HEK293 (cell line): Measurements from ENCODE around the gene ASB10.
A peak's percentile ranks its signal among the peaks of the same experiment; 100 is the strongest.

ENCODE experiments used
- CTCF ChIA-PET: fragments of 350-600 bp; formaldehyde crosslinking; extraction: SDS; loops from one replicate; lab custom pipeline; 2021; ENCODE audit warnings: antibody characterized with exemption; lab: Yijun Ruan, JAX
- POLR2A ChIA-PET: fragments of 300-600 bp; formaldehyde crosslinking; extraction: SDS; loops from one replicate; lab custom pipeline; 2020; ENCODE audit warnings: antibody characterized with exemption, inconsistent platforms; lab: Yijun Ruan, JAX
- H3K27ac ChIP-seq: fragments of 200-500 bp; sonication (Bioruptor generic); 2 replicates; pipeline ENCODE4 v1.5.1; 2014; ENCODE audit warnings: low read depth, low read length, control low read depth, inconsistent platforms; ENCODE audit errors: extremely low read depth
- H3K36me3 ChIP-seq, 2 experiments: fragments of 200-500 bp in 1 of 2; sonication (Bioruptor generic) in 1 of 2; 1 replicate in 1 of 2; 2 replicates in 1 of 2; pipeline ENCODE4 v1.5.1; 2014 to 2017; ENCODE audit warnings: inconsistent platforms in 2 of 2, low read length in 2 of 2; ENCODE audit not compliant: control insufficient read depth in 2 of 2, insufficient read depth in 1 of 2
- H3K4me1 ChIP-seq: fragments of 200-500 bp; sonication (Bioruptor generic); 2 replicates; pipeline ENCODE4 v1.5.1; 2014; ENCODE audit warnings: mild to moderate bottlenecking, low read length, inconsistent platforms; ENCODE audit not compliant: control insufficient read depth, insufficient read depth
- H3K4me3 ChIP-seq: 2 replicates; pipeline ENCODE4 v1.5.1; 2011; ENCODE audit warnings: low read depth, mild to moderate bottlenecking, control low read depth, low read length, moderate library complexity
- H3K9me3 ChIP-seq: fragments of 200-500 bp; sonication (Bioruptor generic); 2 replicates; pipeline ENCODE4 v1.5.1; 2014; ENCODE audit warnings: low read depth, low read length, inconsistent platforms; ENCODE audit not compliant: control insufficient read depth, insufficient read depth
- BCL11A ChIP-seq: fragments of 450-650 bp; formaldehyde crosslinking; IDR thresholded peaks from 2 replicates; pipeline ENCODE4 v1.5.1; 2016; ENCODE audit warnings: low read depth, missing biosample characterization, missing genetic modification characterization
- HIC1 ChIP-seq: fragments of 450-650 bp; formaldehyde crosslinking; IDR thresholded peaks from 2 replicates; pipeline ENCODE4 v1.5.1; 2016; ENCODE audit warnings: missing biosample characterization, missing genetic modification characterization
- KLF10 ChIP-seq: fragments of 450-650 bp; IDR thresholded peaks from 2 replicates; pipeline ENCODE4 v1.5.1; 2018; ENCODE audit warnings: missing biosample characterization, mild to moderate bottlenecking, missing genetic modification characterization
- PRDM1 ChIP-seq: fragments of 450-650 bp; formaldehyde crosslinking; IDR thresholded peaks from 2 replicates; pipeline ENCODE4; 2016; ENCODE audit warnings: missing biosample characterization, missing genetic modification characterization
- SCRT2 ChIP-seq: fragments of 450-650 bp; formaldehyde crosslinking; IDR thresholded peaks from 2 replicates; pipeline ENCODE4 v1.5.1; 2016; ENCODE audit warnings: missing biosample characterization, missing genetic modification characterization
- ZBTB20 ChIP-seq: fragments of 450-650 bp; formaldehyde crosslinking; IDR thresholded peaks from 2 replicates; pipeline ENCODE4 v1.5.1; 2016; ENCODE audit warnings: missing biosample characterization, missing genetic modification characterization
- ZBTB21 ChIP-seq: fragments of 450-650 bp; formaldehyde crosslinking; IDR thresholded peaks from 2 replicates; pipeline ENCODE4 v1.5.1; 2017; ENCODE audit warnings: missing biosample characterization, missing genetic modification characterization
- ZBTB44 ChIP-seq: fragments of 450-650 bp; IDR thresholded peaks from 2 replicates; pipeline ENCODE4 v1.5.1; 2018; ENCODE audit warnings: missing biosample characterization, mild to moderate bottlenecking, missing genetic modification characterization
- ZBTB8A ChIP-seq: fragments of 450-650 bp; formaldehyde crosslinking; IDR thresholded peaks from 2 replicates; pipeline ENCODE4 v1.5.1; 2016; ENCODE audit warnings: missing biosample characterization, missing genetic modification characterization
- ZFP37 ChIP-seq: fragments of 450-650 bp; formaldehyde crosslinking; IDR thresholded peaks from 2 replicates; pipeline ENCODE4 v1.5.1; 2016; ENCODE audit warnings: missing biosample characterization, missing genetic modification characterization
- ZNF223 ChIP-seq: fragments of 450-650 bp; formaldehyde crosslinking; IDR thresholded peaks from 2 replicates; pipeline ENCODE4 v1.5.1; 2016; ENCODE audit warnings: missing biosample characterization, missing genetic modification characterization
- ZNF292 ChIP-seq: fragments of 450-650 bp; formaldehyde crosslinking; IDR thresholded peaks from 2 replicates; pipeline ENCODE4 v1.5.1; 2016; ENCODE audit warnings: low read depth, missing biosample characterization, missing genetic modification characterization, borderline replicate concordance
- ZNF302 ChIP-seq: fragments of 450-650 bp; formaldehyde crosslinking; IDR thresholded peaks from 2 replicates; pipeline ENCODE4 v1.5.1; 2016; ENCODE audit warnings: missing biosample characterization, missing genetic modification characterization, low read depth
- ZNF335 ChIP-seq: fragments of 450-650 bp; formaldehyde crosslinking; conservative IDR thresholded peaks from 2 replicates; pipeline ENCODE4 v1.5.1; 2016; ENCODE audit warnings: missing biosample characterization, missing genetic modification characterization
- ZNF394 ChIP-seq: fragments of 450-650 bp; formaldehyde crosslinking; IDR thresholded peaks from 2 replicates; pipeline ENCODE4 v1.5.1; 2016; ENCODE audit warnings: missing biosample characterization, missing genetic modification characterization, mild to moderate bottlenecking, moderate library complexity, borderline replicate concordance
- ZNF501 ChIP-seq: fragments of 450-650 bp; formaldehyde crosslinking; IDR thresholded peaks from 2 replicates; pipeline ENCODE4 v1.5.1; 2016; ENCODE audit warnings: missing biosample characterization, missing genetic modification characterization
- ZNF555 ChIP-seq: fragments of 450-650 bp; formaldehyde crosslinking; conservative IDR thresholded peaks from 2 replicates; pipeline ENCODE4 v1.5.1; 2017; ENCODE audit warnings: missing biosample characterization, mild to moderate bottlenecking, missing genetic modification characterization, inconsistent platforms
- ZNF645 ChIP-seq: fragments of 450-650 bp; formaldehyde crosslinking; IDR thresholded peaks from 2 replicates; pipeline ENCODE4; 2016; ENCODE audit warnings: missing biosample characterization, missing genetic modification characterization
- ZNF677 ChIP-seq: fragments of 450-650 bp; IDR thresholded peaks from 2 replicates; pipeline ENCODE4 v1.5.0; 2018; ENCODE audit warnings: missing biosample characterization, mild to moderate bottlenecking, missing genetic modification characterization, moderate library complexity
- ZNF843 ChIP-seq: fragments of 450-650 bp; formaldehyde crosslinking; IDR thresholded peaks from 2 replicates; pipeline ENCODE4 v1.5.1; 2016; ENCODE audit warnings: missing biosample characterization, missing genetic modification characterization

The ASB10 gene

GRCh38 chr7:151130741-151131157 lies 56.3 kb downstream of the ASB10 start:
- CTCF ChIA-PET: interaction anchor here (1.5 kb wide), 1 partner anchor 10 kb away, joined by 3 read pairs; no protein-coding TSS in a partner anchor
- no peaks in the 10 kb centered on the region for H3K4me1 ChIP-seq
- no peak for TF ChIP-seq ZNF302
- no peak for TF ChIP-seq ZNF223 (tag by site-specific recombination)
- TF ChIP-seq ZBTB8A (tag by site-specific recombination): no peak
- no peak for TF ChIP-seq ZNF292
- TF ChIP-seq ZNF555: no peak
- no peak for TF ChIP-seq BCL11A (tag by site-specific recombination)
- TF ChIP-seq PRDM1 (tag by site-specific recombination): no peak
- no peak for TF ChIP-seq ZFP37 (tag by site-specific recombination)
- TF ChIP-seq ZNF335 (tag by site-specific recombination): no peak
- no peak for TF ChIP-seq HIC1 (tag by site-specific recombination)
- TF ChIP-seq KLF10: no peak
- TF ChIP-seq ZNF843: no peak
- TF ChIP-seq ZBTB21 (tag by site-specific recombination): no peak
- no peak for TF ChIP-seq ZNF645 (tag by site-specific recombination)
- no peak for TF ChIP-seq ZBTB44 (tag by site-specific recombination)
- TF ChIP-seq ZNF677 (tag by site-specific recombination): no peak
- H3K9me3 ChIP-seq: no peaks in the 10 kb centered on the region
- POLR2A ChIA-PET: no interaction called here
- peaks cover 0 to 93% of the 10 kb centered on the region in 2 experiments; a peak in 1 of 3 replicates for H3K36me3 ChIP-seq
- H3K27ac ChIP-seq: no peak overlapping the region
- H3K4me3 ChIP-seq: no peak overlapping the region

GRCh38 chr7:151129960-151130591 lies 57.0 kb downstream of the ASB10 start:
- H3K27ac ChIP-seq: no peak overlapping the region
- CTCF ChIA-PET: interaction anchor here (0.7 to 1.5 kb wide), 4 partner anchors 9 to 93 kb away, joined by 3 to 5 read pairs (median 3); no protein-coding TSS in a partner anchor
- no peaks in the 10 kb centered on the region for H3K9me3 ChIP-seq
- POLR2A ChIA-PET: no interaction called here
- H3K4me3 ChIP-seq: no peak overlapping the region
- peaks cover 0 to 93% of the 10 kb centered on the region in 2 experiments; a peak in 1 of 3 replicates for H3K36me3 ChIP-seq
- TF ChIP-seq SCRT2 (tag by site-specific recombination): peak; percentile 64; the same call in 1 of the 2 replicates
- no peak for TF ChIP-seq ZBTB20 (tag by site-specific recombination)
- TF ChIP-seq ZNF501 (tag by site-specific recombination): no peak
- no peak for TF ChIP-seq ZNF394 (tag by site-specific recombination)
- H3K4me1 ChIP-seq: no peaks in the 10 kb centered on the region
